Activated CD4-positive, CD25-positive, alpha-beta regulatory T cell (primary cell): ENCODE measurements around the gene HSPA1B.
"Not testable (repeated sequence)": the region's sequence is repeated elsewhere in the genome, so short reads cannot be mapped to it uniquely, and the experiment has no call there.

Source experiments
- DNase-seq, 4 experiments: peaks; one replicate each; lab custom pipeline; 2025; lab: John Stamatoyannopoulos, UW

Gene HSPA1B

GRCh38 chr6:31858707-31859106 is 31.2 kb downstream of the HSPA1B start:
- DNase-seq, result no peak

GRCh38 chr6:31859923-31860322 is 32.4 kb downstream of the HSPA1B start:
- DNase-seq, result no peak

GRCh38 chr6:31860349-31860748 is 32.8 kb downstream of the HSPA1B start:
- no peak for DNase-seq

- no peak for DNase-seq
These were observed 33.6 kb downstream of the HSPA1B start for GRCh38 chr6:31861150-31861549.

- no peak for DNase-seq
These were observed 34.4 kb downstream of the HSPA1B start for GRCh38 chr6:31861919-31862343.

- DNase-seq, result peak; percentile 95 to 98 (median 97)
These were observed 35.1 kb downstream of the HSPA1B start, which contains the start of gene NEU1 for GRCh38 chr6:31862344-31863235. Gene NEU1, minus strand, starts transcription at chr6:31862821. Its CDS starts 45 bp downstream, at chr6:31862776.

- DNase-seq, result not testable (repeated sequence)
These were observed 36.6 kb downstream of the HSPA1B start for GRCh38 chr6:31864123-31864562.

- no peak for DNase-seq
These were observed 37.3 kb downstream of the HSPA1B start for GRCh38 chr6:31864818-31865204.

- DNase-seq, result no peak
These were observed 37.9 kb downstream of the HSPA1B start for GRCh38 chr6:31865205-31866118.

GRCh38 chr6:31868658-31868971 is 41.1 kb downstream of the HSPA1B start:
- not testable (repeated sequence) for DNase-seq

GRCh38 chr6:31869343-31869742 is 41.8 kb downstream of the HSPA1B start:
- no peak for DNase-seq

- DNase-seq, result no peak
These were observed 42.9 kb downstream of the HSPA1B start for GRCh38 chr6:31870385-31870921.

- DNase-seq, result no peak
These were observed 43.6 kb downstream of the HSPA1B start for GRCh38 chr6:31871046-31871659.

- DNase-seq, result no peak
These were observed 46.6 kb downstream of the HSPA1B start for GRCh38 chr6:31874084-31874670.

GRCh38 chr6:31874836-31875572 is 47.5 kb downstream of the HSPA1B start:
- DNase-seq, result no peak

GRCh38 chr6:31875877-31876276 is 48.3 kb downstream of the HSPA1B start:
- DNase-seq, result no peak

- no peak for DNase-seq
These were observed 48.8 kb downstream of the HSPA1B start for GRCh38 chr6:31876357-31876756.

GRCh38 chr6:31877125-31877650 is 49.6 kb downstream of the HSPA1B start:
- DNase-seq, result no peak

GRCh38 chr6:31877651-31878161 is 50.2 kb downstream of the HSPA1B start:
- no peak for DNase-seq

GRCh38 chr6:31878222-31878621 is 50.7 kb downstream of the HSPA1B start:
- no peak for DNase-seq
